Peyer's patch (tissue), 4 donors: ENCODE data around the gene COL4A6.

Experiments
- POLR2A ChIP-seq, 2 donors: fragments of 450-650 bp; IDR thresholded peaks; one replicate each; pipeline ENCODE4 v1.5.1; 2017; ENCODE audit warnings: antibody characterized with exemption in 2 of 2, mild to moderate bottlenecking in 2 of 2, moderate library complexity in 2 of 2
- TF ChIP-seq, protein P1 (sequence below), 6 experiments: fragments of 450-650 bp in 4 of 6; fragments of 200-600 bp in 2 of 6; sonication (generic) in 1 of 6; IDR thresholded peaks; one replicate each; pipeline ENCODE4 v1.5.1; 2017 to 2019; ENCODE audit warnings: antibody characterized with exemption in 6 of 6, mild to moderate bottlenecking in 3 of 6, moderate library complexity in 1 of 6

DNA sequence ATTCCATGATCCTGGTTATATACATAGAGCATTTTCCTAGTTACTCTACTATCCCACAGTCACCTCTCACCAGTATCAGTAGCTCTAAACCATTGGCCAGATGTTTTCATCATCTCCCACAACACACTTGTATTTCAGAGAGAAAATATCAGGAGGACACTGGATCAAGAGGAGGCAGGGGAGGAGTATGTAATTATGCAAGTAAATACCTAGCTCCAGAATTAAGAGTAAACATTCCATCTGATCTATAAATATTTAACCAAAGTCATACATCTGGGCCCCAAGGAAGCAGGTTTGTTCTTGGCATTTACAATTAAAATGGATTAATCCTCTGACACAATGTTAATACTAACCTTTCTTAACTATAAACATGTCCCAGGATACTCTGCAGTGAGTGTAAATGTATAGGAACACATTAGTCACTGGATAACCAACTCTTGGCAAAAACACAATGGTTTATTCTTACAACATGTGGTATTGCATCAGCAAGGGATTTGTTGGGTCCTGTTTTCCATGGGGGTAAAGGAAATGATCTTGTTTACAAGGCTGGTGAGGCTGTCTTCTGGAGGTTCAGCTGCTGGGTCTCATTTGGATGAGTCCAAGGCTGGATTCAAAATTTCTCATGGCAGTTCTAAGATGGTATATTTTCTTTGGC is 176.5 kb downstream of the COL4A6 start:
- no peak for TF ChIP-seq POLR2A (IDR thresholded peaks at IDR 0.05)
- TF ChIP-seq, protein P1, sequence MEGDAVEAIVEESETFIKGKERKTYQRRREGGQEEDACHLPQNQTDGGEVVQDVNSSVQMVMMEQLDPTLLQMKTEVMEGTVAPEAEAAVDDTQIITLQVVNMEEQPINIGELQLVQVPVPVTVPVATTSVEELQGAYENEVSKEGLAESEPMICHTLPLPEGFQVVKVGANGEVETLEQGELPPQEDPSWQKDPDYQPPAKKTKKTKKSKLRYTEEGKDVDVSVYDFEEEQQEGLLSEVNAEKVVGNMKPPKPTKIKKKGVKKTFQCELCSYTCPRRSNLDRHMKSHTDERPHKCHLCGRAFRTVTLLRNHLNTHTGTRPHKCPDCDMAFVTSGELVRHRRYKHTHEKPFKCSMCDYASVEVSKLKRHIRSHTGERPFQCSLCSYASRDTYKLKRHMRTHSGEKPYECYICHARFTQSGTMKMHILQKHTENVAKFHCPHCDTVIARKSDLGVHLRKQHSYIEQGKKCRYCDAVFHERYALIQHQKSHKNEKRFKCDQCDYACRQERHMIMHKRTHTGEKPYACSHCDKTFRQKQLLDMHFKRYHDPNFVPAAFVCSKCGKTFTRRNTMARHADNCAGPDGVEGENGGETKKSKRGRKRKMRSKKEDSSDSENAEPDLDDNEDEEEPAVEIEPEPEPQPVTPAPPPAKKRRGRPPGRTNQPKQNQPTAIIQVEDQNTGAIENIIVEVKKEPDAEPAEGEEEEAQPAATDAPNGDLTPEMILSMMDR (IDR thresholded peaks at IDR 0.05) = no peak
